GM21447 (cell line): ENCODE data around the gene FBXW7.

Experiments used
- ATAC-seq: cut with Tn5 transposase; IDR thresholded peaks from one replicate; pipeline ENCODE4 v1.9.1; 2021; ENCODE audit not compliant: unreplicated experiment

FBXW7 gene, protein sequence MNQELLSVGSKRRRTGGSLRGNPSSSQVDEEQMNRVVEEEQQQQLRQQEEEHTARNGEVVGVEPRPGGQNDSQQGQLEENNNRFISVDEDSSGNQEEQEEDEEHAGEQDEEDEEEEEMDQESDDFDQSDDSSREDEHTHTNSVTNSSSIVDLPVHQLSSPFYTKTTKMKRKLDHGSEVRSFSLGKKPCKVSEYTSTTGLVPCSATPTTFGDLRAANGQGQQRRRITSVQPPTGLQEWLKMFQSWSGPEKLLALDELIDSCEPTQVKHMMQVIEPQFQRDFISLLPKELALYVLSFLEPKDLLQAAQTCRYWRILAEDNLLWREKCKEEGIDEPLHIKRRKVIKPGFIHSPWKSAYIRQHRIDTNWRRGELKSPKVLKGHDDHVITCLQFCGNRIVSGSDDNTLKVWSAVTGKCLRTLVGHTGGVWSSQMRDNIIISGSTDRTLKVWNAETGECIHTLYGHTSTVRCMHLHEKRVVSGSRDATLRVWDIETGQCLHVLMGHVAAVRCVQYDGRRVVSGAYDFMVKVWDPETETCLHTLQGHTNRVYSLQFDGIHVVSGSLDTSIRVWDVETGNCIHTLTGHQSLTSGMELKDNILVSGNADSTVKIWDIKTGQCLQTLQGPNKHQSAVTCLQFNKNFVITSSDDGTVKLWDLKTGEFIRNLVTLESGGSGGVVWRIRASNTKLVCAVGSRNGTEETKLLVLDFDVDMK

GRCh38 chr4:152535903-152536544 lies at the start of gene FBXW7:
Gene FBXW7, minus strand, starts transcription at chr4:152536092. Its CDS starts 124,289 bp downstream, at chr4:152411803.
- peak; percentile 82 for ATAC-seq

DNA sequence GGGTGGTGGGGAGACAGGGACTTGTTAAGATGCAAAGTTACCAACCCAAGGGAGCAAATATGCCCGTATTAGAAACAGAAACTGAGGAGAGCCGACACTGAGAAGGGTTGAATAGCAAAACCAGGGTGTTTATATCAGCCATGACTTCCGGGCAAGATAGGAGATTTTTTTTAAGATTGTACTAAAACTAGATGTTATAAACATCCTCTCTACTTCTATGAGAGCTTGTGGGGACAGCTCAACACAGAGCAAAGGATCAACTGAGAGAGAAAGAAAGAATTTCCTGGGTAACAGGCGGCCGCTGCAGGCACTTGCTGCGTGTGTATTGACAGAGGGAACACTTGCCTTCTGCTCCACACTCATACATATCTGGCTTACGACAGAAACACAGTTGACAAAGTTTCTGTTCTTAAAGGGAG lies 49.1 kb upstream of the FBXW7 start:
- ATAC-seq, result no peak

DNA sequence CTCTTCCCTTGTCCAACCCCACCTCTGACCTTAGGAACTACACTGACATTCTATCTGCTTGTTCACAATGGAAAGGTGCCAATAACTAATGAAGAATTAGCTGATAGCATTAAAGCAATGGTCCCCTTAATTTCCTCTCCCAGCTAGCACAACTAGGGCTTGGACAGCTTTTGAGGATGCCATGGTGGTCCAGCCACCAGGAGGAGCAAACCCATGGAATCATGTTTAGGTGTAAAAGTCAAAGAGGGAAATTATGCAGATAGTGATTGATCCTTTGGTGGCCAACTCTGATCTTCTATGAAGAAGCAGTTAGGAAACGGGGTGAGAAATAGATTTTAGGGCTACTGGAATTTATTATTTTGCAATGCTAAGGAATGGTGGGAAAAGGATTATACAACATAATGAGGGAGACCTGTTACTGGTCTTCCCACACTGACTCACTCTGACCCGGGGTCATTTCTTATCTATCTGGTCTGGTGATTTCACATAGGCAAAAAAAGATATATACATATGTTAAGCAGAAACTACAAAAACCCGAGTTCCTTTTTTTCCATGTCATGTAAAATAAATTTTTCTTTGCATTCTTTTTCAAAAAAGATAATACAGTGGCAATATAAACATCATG lies 45.8 kb upstream of the FBXW7 start:
- ATAC-seq, result no peak

- ATAC-seq, result no peak
These were observed 44.0 kb upstream of the FBXW7 start for GRCh38 chr4:152579916-152580315.

- ATAC-seq, result no peak
These were observed 43.3 kb upstream of the FBXW7 start for GRCh38 chr4:152579107-152579764.

GRCh38 chr4:152578670-152579069 lies 42.8 kb upstream of the FBXW7 start:
- no peak for ATAC-seq

GRCh38 chr4:152577708-152578396 lies 42.0 kb upstream of the FBXW7 start:
- ATAC-seq, result peak; percentile 69

DNA sequence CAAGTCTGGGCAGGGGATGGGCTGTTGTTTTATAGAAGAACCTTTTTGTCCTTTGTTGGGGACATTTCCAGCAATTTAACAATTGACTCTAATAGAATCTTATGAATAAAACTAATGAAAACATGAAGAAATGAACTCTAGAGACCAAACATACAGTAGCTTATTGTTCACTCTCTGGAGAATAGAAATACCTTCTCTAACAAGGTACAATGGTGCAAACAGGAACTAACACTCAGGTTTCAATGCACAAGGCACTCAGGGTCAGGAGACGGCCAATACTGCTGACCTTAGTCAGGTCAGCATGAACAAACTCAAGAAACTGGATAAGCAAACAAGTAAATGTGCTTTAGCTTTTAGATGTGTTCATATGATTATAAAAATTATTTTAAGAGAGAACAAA lies 39.6 kb upstream of the FBXW7 start:
- no peak for ATAC-seq

- no peak for ATAC-seq
These were observed 38.0 kb upstream of the FBXW7 start for GRCh38 chr4:152573861-152574260.

DNA sequence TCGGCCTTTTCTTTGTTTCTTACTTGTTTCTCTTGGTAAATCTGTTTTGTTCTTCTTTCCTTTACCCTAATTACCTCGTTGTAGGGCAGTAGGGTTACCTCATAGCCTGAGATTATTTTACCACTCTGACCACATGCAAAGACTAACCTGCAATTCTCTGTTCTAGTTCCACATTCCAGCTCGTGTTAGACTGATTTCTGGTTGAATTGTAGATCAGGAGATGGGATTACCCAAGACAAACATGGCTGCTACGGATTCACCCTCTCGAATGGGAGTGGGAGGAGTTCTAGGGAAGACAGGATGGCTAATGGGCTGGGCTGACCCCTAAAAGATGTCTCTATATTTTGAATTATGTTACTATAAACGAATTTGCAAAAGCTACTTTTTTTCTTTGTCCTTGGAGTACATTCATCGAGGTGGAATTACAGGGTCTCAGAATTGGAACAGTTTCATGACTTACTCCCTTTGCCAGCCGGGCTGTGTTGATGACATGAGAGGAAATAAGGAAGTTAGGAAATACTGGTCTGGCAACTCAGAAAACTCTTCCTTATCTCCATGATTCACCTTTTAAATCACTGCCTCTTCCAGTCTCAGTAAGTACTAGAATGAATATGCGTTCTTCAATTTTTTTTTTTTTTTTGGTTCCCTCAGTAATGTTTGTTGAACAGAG lies 36.7 kb upstream of the FBXW7 start:
- peak; percentile 67 for ATAC-seq

DNA sequence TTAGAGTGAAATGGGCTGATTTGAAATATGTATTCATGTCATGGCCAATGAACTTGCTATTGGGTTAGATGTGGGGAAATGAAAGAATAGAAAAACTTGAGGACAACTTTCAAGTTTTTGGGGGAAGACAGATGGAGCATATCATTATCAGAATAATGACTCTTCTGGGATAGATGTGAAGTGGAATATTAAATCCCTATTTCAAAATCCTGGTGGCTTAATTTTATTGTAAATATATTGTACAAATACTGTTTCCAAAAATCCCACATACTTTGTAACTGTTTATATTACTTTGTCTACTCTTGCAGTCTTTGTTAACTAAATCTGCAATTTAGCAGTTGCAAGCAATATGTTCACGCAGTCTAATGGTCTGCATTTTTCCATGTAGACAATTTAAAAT lies 35.9 kb upstream of the FBXW7 start:
- no peak for ATAC-seq

GRCh38 chr4:152571296-152571695 lies 35.4 kb upstream of the FBXW7 start:
- no peak for ATAC-seq

- ATAC-seq, result no peak
These were observed 29.4 kb upstream of the FBXW7 start for GRCh38 chr4:152565333-152565732.

- ATAC-seq, result no peak
These were observed 28.4 kb upstream of the FBXW7 start for GRCh38 chr4:152564336-152564735.

GRCh38 chr4:152563209-152563608 lies 27.3 kb upstream of the FBXW7 start:
- no peak for ATAC-seq

DNA sequence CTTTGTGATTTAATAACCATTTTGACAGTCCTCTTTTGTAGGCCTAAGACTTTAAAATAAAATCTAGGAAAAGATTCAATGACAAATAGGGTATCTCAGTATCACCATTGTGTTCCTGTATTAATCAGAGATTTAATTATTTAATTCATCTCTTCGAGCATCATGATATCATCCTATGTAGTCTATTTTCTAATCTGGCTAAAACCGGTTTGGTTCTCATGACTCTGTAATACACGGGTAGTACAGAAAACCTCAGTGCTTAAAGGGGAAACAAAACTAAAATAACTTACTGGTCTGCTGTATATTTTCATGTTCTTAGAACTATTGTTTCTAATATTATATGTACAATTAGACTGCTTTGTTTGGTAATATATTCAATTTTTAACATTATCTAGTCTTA lies 23.7 kb upstream of the FBXW7 start:
- ATAC-seq, result no peak

DNA sequence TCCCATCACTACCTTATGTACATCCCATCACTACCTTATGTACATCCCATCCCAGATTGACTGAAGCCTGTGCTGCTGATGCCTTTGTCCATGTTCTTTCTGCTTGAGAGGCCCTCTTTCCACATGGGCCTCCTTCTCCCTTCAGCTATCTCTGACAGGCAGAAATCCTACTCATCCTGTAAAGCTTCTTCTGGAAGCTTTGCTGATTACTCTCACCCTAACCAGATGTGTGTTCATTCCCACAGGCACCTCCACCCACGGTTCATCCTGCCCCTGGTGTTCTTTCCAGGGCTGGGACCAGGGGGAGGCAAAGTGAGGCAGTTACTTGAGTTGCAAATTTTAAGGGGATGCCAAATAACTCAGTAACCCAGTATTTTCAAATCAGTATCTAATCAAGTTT lies 22.5 kb upstream of the FBXW7 start:
- no peak for ATAC-seq

DNA sequence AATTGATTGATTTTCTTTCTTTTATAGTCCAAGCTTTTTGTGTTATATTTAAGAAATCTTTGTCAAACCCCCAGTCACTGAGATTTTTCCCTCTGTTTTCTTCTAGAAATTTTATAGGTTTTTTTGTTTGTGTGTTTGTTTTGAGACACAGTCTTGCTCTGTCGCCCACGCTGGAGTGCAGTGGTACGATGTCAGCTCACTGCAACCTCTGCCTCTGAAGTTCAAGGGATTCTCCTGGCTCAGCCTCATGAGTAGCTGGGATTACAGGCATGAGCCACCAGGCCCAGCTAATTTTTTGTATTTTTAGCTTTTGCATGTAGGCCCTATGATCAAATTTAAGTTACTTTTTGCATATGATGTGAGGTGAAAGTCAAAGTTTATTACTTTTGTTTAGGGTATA lies 20.9 kb upstream of the FBXW7 start:
- no peak for ATAC-seq

DNA sequence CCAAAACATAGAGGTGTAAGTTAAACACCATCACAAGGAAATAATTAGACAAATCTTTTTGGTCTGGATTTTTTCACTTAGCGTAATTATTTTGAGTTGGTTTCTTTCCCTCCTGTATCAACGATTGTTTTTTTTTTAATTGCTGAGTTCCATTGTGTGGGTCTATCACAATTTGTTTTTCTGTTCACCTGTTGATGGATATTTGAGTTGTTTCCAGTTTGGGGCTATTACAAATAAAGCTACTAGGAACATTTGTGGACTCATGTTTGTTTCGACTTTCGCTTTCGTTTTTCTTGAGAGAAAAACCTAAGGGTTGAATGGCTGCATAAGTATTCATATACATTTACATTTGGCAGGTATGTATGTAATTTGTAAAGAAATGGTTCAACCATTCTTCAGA lies 20.4 kb upstream of the FBXW7 start:
- no peak for ATAC-seq

DNA sequence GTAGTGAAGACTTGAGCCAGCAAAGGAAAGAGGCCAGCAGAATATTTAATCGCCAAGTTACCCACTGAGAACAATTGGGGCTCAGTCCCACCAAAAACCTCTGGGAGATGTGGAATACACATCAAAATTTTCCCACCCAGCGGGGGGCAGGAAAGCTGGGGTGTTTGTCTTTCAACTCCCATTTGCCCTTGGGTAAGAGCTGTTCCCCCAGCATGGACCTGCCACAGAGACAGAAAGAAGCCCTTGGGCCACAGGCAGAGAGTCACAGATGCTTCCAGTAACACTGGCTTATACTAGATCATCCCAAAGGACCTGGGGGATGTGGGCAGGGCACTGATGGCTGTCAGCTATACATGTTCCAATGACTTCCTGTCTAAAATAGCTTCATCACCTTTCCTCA lies 18.9 kb upstream of the FBXW7 start:
- ATAC-seq, result no peak
